ENCODE data around the gene NR2F2. TPM values are rescaled to one million over a fixed set of nuclear protein-coding genes. Genes with fewer than 3 reads are reported as not detected.

The NR2F2 gene
- total RNA-seq, 6 experiments from 2014 or later, result 11.6 to 30.0 (median 20.7) TPM

DNA sequence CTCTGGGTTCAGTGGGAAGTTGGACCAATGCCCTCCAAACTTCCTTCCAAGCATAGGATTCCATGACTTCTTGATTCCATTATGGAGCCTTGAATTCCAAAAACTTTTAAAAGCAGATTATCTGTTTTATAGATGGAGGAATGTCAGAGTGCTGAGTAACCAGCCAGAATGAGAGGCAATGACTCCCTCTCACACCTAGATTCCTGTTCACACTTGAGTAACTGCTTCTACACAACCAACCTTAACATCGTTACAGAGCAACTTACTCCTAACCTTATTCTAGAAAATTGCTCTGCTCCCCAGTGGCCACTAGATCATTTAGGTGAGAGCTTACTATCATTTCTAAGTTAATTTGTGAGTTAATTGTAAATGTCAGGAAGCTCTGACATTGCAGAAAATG is 24.2 kb upstream of the NR2F2 start:
- no peak for ATAC-seq
- Histone ChIP-seq H3K27ac (no peak overlapping the region), H3K36me3 (no peaks in the 10 kb centered on the region), H3K27me3 (no peaks in the 10 kb centered on the region), H3K4me3 (no peak overlapping the region), H3K4me1 (peaks cover 0 to 6% (median 0%) of the 10 kb centered on the region in 4 donors), H3K9me3 (no peaks in the 10 kb centered on the region)
- TF ChIP-seq POLR2A (IDR thresholded peaks at IDR 0.05) (no peak), CTCF (IDR thresholded peaks at IDR 0.05) (no peak)
- 83% methylated on average over 1 of the region's 1 CpG for WGBS (ENCODE audit: insufficient coverage, low coverage, low lambda C conversion rate, missing lambda C conversion rate)
- intact Hi-C loops (cut with DNase I), result no loop called here
- no peak for DNase-seq

DNA sequence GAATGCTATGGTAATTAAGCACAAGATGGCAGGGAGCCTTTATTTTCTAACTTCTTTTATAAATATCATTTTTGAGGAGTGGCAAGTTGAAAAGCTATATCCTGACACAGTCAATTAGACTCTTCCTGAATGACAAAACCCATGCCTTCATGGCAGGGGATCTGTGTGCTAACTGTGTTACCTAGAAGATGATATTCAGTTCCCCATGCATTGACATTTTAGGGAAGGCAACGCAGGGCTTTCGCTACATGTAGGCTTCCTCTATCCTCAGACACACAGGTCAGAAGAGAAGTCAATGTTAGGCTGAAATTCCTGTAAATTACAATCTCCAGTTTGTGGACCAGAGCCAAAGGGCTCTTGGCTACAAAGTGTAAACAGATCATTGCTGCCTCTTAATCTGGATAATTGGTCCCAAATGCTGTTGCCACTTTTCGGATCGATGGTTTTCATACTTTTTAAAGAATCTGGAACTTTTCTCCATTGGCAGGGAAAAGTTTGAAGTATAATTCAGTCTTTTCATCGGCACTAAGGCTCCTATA is 22.6 kb upstream of the NR2F2 start:
- Histone ChIP-seq H3K27ac (no peak overlapping the region), H3K36me3 (no peaks in the 10 kb centered on the region), H3K4me3 (no peak overlapping the region), H3K9me3 (no peaks in the 10 kb centered on the region), H3K4me1 (peaks cover 0 to 6% (median 0%) of the 10 kb centered on the region in 4 donors), H3K27me3 (no peaks in the 10 kb centered on the region)
- WGBS (ENCODE audit: insufficient coverage, low coverage, low lambda C conversion rate, missing lambda C conversion rate), result 59% methylated on average over 5 of the region's 5 CpGs
- no peak for TF ChIP-seq CTCF (IDR thresholded peaks at IDR 0.05)
- TF ChIP-seq POLR2A (IDR thresholded peaks at IDR 0.05), result no peak
- DNase-seq (no peak), ATAC-seq (peak in 3 of 4 donors; percentile 36 to 63 (median 44))
- intact Hi-C loops (cut with DNase I), result no loop called here

DNA sequence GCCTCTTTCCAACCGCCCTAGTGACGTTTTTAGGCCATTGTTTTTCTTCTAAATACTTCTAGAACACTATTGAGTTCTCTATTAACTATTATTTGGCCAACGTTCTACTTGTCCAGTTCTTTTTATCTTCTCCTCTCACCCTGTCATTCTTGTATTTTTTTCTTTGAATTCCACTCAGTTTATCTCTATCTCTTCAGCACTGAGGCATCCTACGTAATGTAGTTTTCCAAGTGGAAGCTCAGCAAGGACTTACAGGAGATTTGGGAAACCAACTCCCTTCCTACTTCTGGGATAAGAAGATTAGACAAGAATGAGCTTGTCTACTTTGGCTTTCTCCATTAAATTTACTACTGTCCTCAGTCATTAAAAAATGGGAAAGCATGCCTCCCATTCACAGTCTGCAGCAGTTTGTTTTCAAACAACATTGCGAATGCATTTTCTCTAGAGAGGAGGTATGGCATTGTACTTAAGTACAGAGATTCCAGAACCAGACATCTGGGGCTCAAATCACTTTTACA is 21.3 kb upstream of the NR2F2 start:
- no peaks in the 10 kb centered on the region for H3K9me3 ChIP-seq
- ATAC-seq, result no peak

GRCh38 chr15:96311256-96311955 is 19.1 kb upstream of the NR2F2 start:
- H3K36me3 ChIP-seq, result no peaks in the 10 kb centered on the region
- no peaks in the 10 kb centered on the region for H3K27me3 ChIP-seq
- 61% methylated on average over 5 of the region's 5 CpGs for WGBS (ENCODE audit: insufficient coverage, low coverage, low lambda C conversion rate, missing lambda C conversion rate)
- H3K27ac ChIP-seq, result no peak overlapping the region
- H3K4me3 ChIP-seq, result no peak overlapping the region
- intact Hi-C loops (cut with DNase I), result no loop called here
- no peak for ATAC-seq
- TF ChIP-seq CTCF (IDR thresholded peaks at IDR 0.05) (no peak), POLR2A (IDR thresholded peaks at IDR 0.05) (no peak)
- no peaks in the 10 kb centered on the region for H3K9me3 ChIP-seq
- DNase-seq, result no peak
- peaks cover 0 to 6% (median 0%) of the 10 kb centered on the region in 4 donors for H3K4me1 ChIP-seq

More for the DNA sequence above, 21.3 kb upstream of the NR2F2 start:
- Histone ChIP-seq H3K27me3 (no peaks in the 10 kb centered on the region), H3K36me3 (no peaks in the 10 kb centered on the region), H3K4me1 (peaks cover 0 to 6% (median 0%) of the 10 kb centered on the region in 4 donors), H3K4me3 (no peak overlapping the region), H3K27ac (no peak overlapping the region)
- intact Hi-C loops (cut with DNase I), result no loop called here
- DNase-seq, result no peak
- 57% methylated on average over 5 of the region's 5 CpGs for WGBS (ENCODE audit: insufficient coverage, low coverage, low lambda C conversion rate, missing lambda C conversion rate)
- TF ChIP-seq POLR2A (IDR thresholded peaks at IDR 0.05) (no peak), CTCF (IDR thresholded peaks at IDR 0.05) (no peak)

All from right lobe of liver (tissue), 6 donors.